Bronchial epithelial cell (primary cell): Measurements from ENCODE around the gene CAMTA2. TPM values are rescaled to one million over a fixed set of nuclear protein-coding genes. Genes with fewer than 3 reads are reported as not detected.
A peak's percentile ranks its signal among the peaks of the same experiment; 100 is the strongest.

ENCODE experiments used
- DNase-seq: peaks from one replicate; pipeline ENCODE4 v3.0.0-alpha.2; 2010; ENCODE audit warnings: low read depth
- FAIRE-seq: peaks from 2 replicates; lab custom pipeline; 2011; peaks lifted over from hg19 to GRCh38; lab: Jason Lieb, UNC
- H3K27me3 ChIP-seq: 2 replicates; pipeline ENCODE4 v1.5.1; 2011; ENCODE audit warnings: low read length; ENCODE audit not compliant: control insufficient read depth, insufficient read depth
- H3K36me3 ChIP-seq: 2 replicates; pipeline ENCODE4 v1.5.1; 2011; ENCODE audit warnings: low read length; ENCODE audit not compliant: control insufficient read depth, insufficient read depth
- H3K4me3 ChIP-seq: 2 replicates; pipeline ENCODE4 v1.5.1; 2011; ENCODE audit warnings: mild to moderate bottlenecking, low read depth, low read length, control low read depth
- CTCF ChIP-seq: IDR thresholded peaks from 2 replicates; pipeline ENCODE4 v1.5.1; 2011; ENCODE audit warnings: mild to moderate bottlenecking, moderate library complexity, low read length, control low read depth, inconsistent platforms; ENCODE audit not compliant: insufficient read depth, severe bottlenecking
- total RNA-seq: library from RNA; depleted of rRNA; stranded (reverse); fragments of >200 nt; gene quantifications from 2 replicates; pipeline ENCODE4 v1.2.1, GENCODE V29; 2014

CAMTA2 gene
- total RNA-seq, 1 donor from 2014 or later: 4.7 TPM

GRCh38 chr17:4998027-4998731, 10.7 kb upstream of the CAMTA2 start:
- peaks cover 21% of the 10 kb centered on the region for H3K36me3 ChIP-seq
- FAIRE-seq (no peak), DNase-seq (no peak)
- TF ChIP-seq CTCF: no peak
- H3K27me3 ChIP-seq: no peaks in the 10 kb centered on the region
- H3K4me3 ChIP-seq: peak overlapping the region; percentile 97

GRCh38 chr17:4997302-4998026, 10.0 kb upstream of the CAMTA2 start, which contains the start of the genes INCA1 and KIF1C:
TSS of gene INCA1 (minus strand) at chr17:4997522. CDS start at chr17:4994437, 3,085 bp downstream.
TSS of gene KIF1C (plus strand) at chr17:4997950. CDS start at chr17:5000247, 2,297 bp downstream.
- Histone ChIP-seq H3K4me3 (peak within 1 kb of the TSS; percentile 97), H3K27me3 (no peaks in the 10 kb centered on the region), H3K36me3 (peaks cover 18% of the 10 kb centered on the region)
- FAIRE-seq (no peak), DNase-seq (peak; percentile 61)
- peak; percentile 12 for TF ChIP-seq CTCF

- Histone ChIP-seq H3K27me3 (no peaks in the 10 kb centered on the region), H3K36me3 (no peaks in the 10 kb centered on the region), H3K4me3 (no peak overlapping the region)
- DNase-seq (no peak), FAIRE-seq (no peak)
- no peak for TF ChIP-seq CTCF
Observed at GRCh38 chr17:4994081-4994595, 6.7 kb upstream of the CAMTA2 start.

GRCh38 chr17:4987767-4988567, 492 bp upstream of the CAMTA2 start:
- no peak for FAIRE-seq
- peaks cover 5% of the 10 kb centered on the region for H3K36me3 ChIP-seq
- no peak for TF ChIP-seq CTCF
- peak overlapping the region; percentile 87 for H3K4me3 ChIP-seq
- no peaks in the 10 kb centered on the region for H3K27me3 ChIP-seq
- no peak for DNase-seq

- Histone ChIP-seq H3K27me3 (no peaks in the 10 kb centered on the region), H3K4me3 (peak overlapping the region; percentile 87), H3K36me3 (peaks cover 10% of the 10 kb centered on the region)
- no peak for TF ChIP-seq CTCF
- DNase-seq: peak; percentile 40
- no peak for FAIRE-seq
Observed at GRCh38 chr17:4986403-4986802, 1.1 kb downstream of the CAMTA2 start.
